Endodermal cell (in vitro differentiated cells): ENCODE measurements around the gene INTS3. TPM values are rescaled to one million over a fixed set of nuclear protein-coding genes. Genes with fewer than 3 reads are reported as not detected.

ENCODE experiments used
- DNase-seq: peaks from one replicate; pipeline ENCODE4 v3.0.0-alpha.2; 2017
- H3K27ac ChIP-seq: 2 replicates; pipeline ENCODE4 v1.5.1; 2013; ENCODE audit warnings: mild to moderate bottlenecking, low read depth, low read length, moderate library complexity
- H3K27me3 ChIP-seq: 2 replicates; pipeline ENCODE4 v1.6.1; 2013; ENCODE audit warnings: mild to moderate bottlenecking, low read length, moderate library complexity; ENCODE audit not compliant: insufficient read depth, control insufficient read depth, poor library complexity, severe bottlenecking
- H3K36me3 ChIP-seq: 2 replicates; pipeline ENCODE4 v1.7.0; 2013; ENCODE audit warnings: mild to moderate bottlenecking, low read length, moderate library complexity; ENCODE audit not compliant: control insufficient read depth, insufficient read depth
- H3K4me1 ChIP-seq: one replicate; pipeline ENCODE4 v1.7.0; 2013; ENCODE audit warnings: low read length; ENCODE audit not compliant: control insufficient read depth, insufficient read depth
- H3K4me3 ChIP-seq: 2 replicates; pipeline ENCODE4 v1.5.1; 2013; ENCODE audit warnings: mild to moderate bottlenecking, low read length, moderate library complexity
- H3K9ac ChIP-seq: 2 replicates; pipeline ENCODE4 v1.6.1; 2013; ENCODE audit warnings: mild to moderate bottlenecking, low read length, moderate library complexity; ENCODE audit not compliant: poor library complexity, severe bottlenecking; ENCODE audit errors: extremely low read depth
- H3K9me3 ChIP-seq: 2 replicates; pipeline ENCODE4 v1.6.1; 2013; ENCODE audit warnings: mild to moderate bottlenecking, low read length, moderate library complexity; ENCODE audit not compliant: control insufficient read depth
- H3K27ac Mint-ChIP-seq: 2 replicates; pipeline ENCODE4 v1.8.0; 2020; ENCODE audit warnings: mixed read lengths
- H3K27me3 Mint-ChIP-seq: 2 replicates; pipeline ENCODE4 v1.8.0; 2021; ENCODE audit warnings: mild to moderate bottlenecking, mixed read lengths; ENCODE audit not compliant: insufficient read depth
- H3K36me3 Mint-ChIP-seq: 2 replicates; pipeline ENCODE4 v1.8.0; 2020; ENCODE audit warnings: low read depth, mixed read lengths
- H3K4me1 Mint-ChIP-seq: 2 replicates; pipeline ENCODE4 v1.8.0; 2020; ENCODE audit warnings: mixed read lengths
- H3K4me3 Mint-ChIP-seq: 2 replicates; pipeline ENCODE4 v1.8.0; 2020; ENCODE audit warnings: mild to moderate bottlenecking, moderate library complexity, mixed read lengths
- H3K9me3 Mint-ChIP-seq: 2 replicates; pipeline ENCODE4 v1.8.0; 2020; ENCODE audit warnings: mild to moderate bottlenecking, mixed read lengths
- WGBS, 2 experiments: methylation state at CpG; one replicate each; pipeline versions ENCODE4 v1.1.5 to v1.1.7; 2013; ENCODE audit warnings: missing lambda C conversion rate in 2 of 2, mixed read lengths in 1 of 2; ENCODE audit not compliant: insufficient coverage in 1 of 2, insufficient read length in 1 of 2; 5-methylcytosine and 5-hydroxymethylcytosine counted together
- total RNA-seq, 2 donors: library from RNA; stranded (reverse); fragmentation: NEBNext Ultra II Directional in 1 of 2; extraction: Animal tissue kit (Norgen Biotek cat#: 25700) in 1 of 2; gene quantifications; 2 replicates in 1 of 2; 3 replicates in 1 of 2; pipeline ENCODE4 v1.2.1, GENCODE V29; 2021
- TF ChIP-seq, protein P1 (sequence below): fragments of 200-600 bp; sonication (generic); conservative IDR thresholded peaks from 2 replicates; pipeline ENCODE4 v1.5.0; 2021; ENCODE audit warnings: antibody characterized with exemption, mild to moderate bottlenecking

The INTS3 gene
- total RNA-seq, 2 donors from 2014 or later = 94.4 to 117 TPM

DNA sequence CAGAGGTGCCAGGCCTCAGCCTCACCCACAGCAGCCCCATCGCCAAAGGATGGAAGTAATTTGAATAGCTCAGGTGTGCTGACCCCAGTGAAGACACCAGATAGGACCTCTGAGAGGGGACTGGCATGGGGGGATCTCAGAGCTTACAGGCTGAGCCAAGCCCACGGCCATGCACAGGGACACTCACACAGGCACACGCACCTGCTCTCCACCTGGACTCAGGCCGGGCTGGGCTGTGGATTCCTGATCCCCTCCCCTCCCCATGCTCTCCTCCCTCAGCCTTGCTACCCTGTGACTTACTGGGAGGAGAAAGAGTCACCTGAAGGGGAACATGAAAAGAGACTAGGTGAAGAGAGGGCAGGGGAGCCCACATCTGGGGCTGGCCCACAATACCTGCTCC lies 34.4 kb upstream of the INTS3 start:
- H3K27me3 ChIP-seq = no peaks in the 10 kb centered on the region
- DNase-seq = no peak
- H3K36me3 ChIP-seq = no peaks in the 10 kb centered on the region
- WGBS, 2 experiments = 95 to 97% methylated on average over 2 to 4 of the region's 4 CpGs
- Mint-ChIP-seq H3K27ac (peak overlapping the region; percentile 72), H3K27me3 (no peaks in the 10 kb centered on the region), H3K9me3 (no peaks in the 10 kb centered on the region), H3K4me3 (no peak overlapping the region), H3K36me3 (no peaks in the 10 kb centered on the region), H3K4me1 (peaks cover 13% of the 10 kb centered on the region)
- no peak overlapping the region for H3K27ac ChIP-seq
- H3K4me3 ChIP-seq = no peak overlapping the region
- peaks cover 10% of the 10 kb centered on the region for H3K4me1 ChIP-seq
- H3K9me3 ChIP-seq = no peaks in the 10 kb centered on the region
- TF ChIP-seq, protein P1, sequence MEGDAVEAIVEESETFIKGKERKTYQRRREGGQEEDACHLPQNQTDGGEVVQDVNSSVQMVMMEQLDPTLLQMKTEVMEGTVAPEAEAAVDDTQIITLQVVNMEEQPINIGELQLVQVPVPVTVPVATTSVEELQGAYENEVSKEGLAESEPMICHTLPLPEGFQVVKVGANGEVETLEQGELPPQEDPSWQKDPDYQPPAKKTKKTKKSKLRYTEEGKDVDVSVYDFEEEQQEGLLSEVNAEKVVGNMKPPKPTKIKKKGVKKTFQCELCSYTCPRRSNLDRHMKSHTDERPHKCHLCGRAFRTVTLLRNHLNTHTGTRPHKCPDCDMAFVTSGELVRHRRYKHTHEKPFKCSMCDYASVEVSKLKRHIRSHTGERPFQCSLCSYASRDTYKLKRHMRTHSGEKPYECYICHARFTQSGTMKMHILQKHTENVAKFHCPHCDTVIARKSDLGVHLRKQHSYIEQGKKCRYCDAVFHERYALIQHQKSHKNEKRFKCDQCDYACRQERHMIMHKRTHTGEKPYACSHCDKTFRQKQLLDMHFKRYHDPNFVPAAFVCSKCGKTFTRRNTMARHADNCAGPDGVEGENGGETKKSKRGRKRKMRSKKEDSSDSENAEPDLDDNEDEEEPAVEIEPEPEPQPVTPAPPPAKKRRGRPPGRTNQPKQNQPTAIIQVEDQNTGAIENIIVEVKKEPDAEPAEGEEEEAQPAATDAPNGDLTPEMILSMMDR = no peak
- H3K9ac ChIP-seq = no peak overlapping the region

DNA sequence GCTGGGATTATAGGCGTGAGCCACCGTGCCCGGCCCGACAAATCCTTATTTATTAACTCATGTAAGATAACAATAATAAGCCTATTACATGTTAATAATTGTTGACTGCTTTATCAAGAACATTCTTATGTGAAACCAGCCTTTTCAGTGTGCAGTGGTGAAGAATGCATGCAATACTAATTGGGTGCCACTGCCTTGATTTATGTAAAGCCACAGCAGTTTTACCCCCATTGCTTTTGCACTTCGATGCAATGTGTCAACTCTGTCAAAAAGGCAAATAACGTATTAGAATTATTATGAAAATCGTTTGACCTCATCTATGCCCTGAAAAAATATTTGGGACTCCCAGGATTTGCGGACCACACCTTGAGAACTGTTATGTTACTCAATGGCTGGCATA lies 31.1 kb upstream of the INTS3 start:
- H3K27me3 Mint-ChIP-seq = no peaks in the 10 kb centered on the region
- TF ChIP-seq, protein P1 = no peak
- no peaks in the 10 kb centered on the region for H3K36me3 ChIP-seq
- H3K4me1 Mint-ChIP-seq = peaks cover 15% of the 10 kb centered on the region
- H3K9me3 Mint-ChIP-seq = no peaks in the 10 kb centered on the region
- no peak overlapping the region for H3K9ac ChIP-seq
- no peak overlapping the region for H3K4me3 ChIP-seq
- H3K4me1 ChIP-seq = peaks cover 10% of the 10 kb centered on the region
- no peaks in the 10 kb centered on the region for H3K36me3 Mint-ChIP-seq
- H3K27ac Mint-ChIP-seq = peak overlapping the region; percentile 90
- H3K9me3 ChIP-seq = no peaks in the 10 kb centered on the region
- WGBS, 2 experiments = 77 to 93% methylated on average over 4 to 8 of the region's 8 CpGs
- no peak for DNase-seq
- H3K27me3 ChIP-seq = no peaks in the 10 kb centered on the region
- H3K4me3 Mint-ChIP-seq = no peak overlapping the region
- no peak overlapping the region for H3K27ac ChIP-seq

DNA sequence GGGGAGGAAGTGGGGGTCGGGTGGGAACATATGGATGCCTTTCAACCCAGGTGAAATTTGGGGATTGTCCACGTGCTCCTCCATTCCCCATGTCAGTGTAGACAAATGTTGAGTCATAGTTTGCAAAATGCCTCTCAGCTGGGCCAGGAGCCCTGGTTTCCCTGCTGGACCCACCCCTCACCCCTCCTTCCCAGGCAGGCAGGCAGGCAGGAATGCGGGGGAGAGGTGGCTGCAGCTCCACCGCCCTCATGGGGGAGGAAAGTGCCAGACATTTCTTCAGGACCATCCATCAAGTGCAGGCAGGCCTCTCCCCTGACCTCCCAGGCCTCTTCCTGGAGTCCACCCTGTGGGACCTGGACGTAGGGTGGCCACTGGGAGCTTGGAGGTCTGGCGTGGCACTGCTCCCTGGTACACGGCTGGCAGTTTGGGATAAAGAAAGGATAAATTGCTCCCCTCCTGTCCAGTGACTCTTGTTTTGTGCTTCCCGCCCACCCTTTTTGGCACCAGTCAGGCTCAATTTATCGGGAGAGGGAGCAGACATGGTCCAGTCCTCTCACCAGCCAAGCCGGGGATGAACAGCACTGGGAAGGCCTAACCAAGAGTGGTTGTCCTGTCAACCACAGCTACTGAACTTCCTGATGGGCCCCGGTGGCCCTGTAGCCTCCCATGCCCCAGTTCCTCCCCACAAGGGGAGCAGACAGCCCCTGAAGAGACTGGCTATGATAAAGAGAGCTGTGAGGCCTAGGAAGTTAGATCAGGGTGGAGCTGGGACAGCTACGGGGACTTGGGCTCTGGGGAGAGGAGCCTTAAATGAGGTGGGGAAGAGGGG lies 30.4 kb upstream of the INTS3 start:
- H3K9ac ChIP-seq = no peak overlapping the region

More for the DNA sequence above, 30.4 kb upstream of the INTS3 start:
- Mint-ChIP-seq H3K4me3 (peak overlapping the region; percentile 25), H3K4me1 (peaks cover 15% of the 10 kb centered on the region), H3K27me3 (no peaks in the 10 kb centered on the region), H3K9me3 (no peaks in the 10 kb centered on the region), H3K36me3 (no peaks in the 10 kb centered on the region), H3K27ac (peak overlapping the region; percentile 90)
- Histone ChIP-seq H3K36me3 (no peaks in the 10 kb centered on the region), H3K27ac (peak overlapping the region; percentile 93), H3K27me3 (no peaks in the 10 kb centered on the region), H3K4me1 (peaks cover 10% of the 10 kb centered on the region), H3K4me3 (no peak overlapping the region), H3K9me3 (no peaks in the 10 kb centered on the region)
- WGBS, 2 experiments = 54 to 65% methylated on average over 12 of the region's 12 CpGs
- TF ChIP-seq, protein P1 = no peak
- peak; percentile 91 for DNase-seq
